ENCODE data around the gene PLIN1. TPM values are rescaled to one million over a fixed set of nuclear protein-coding genes. Genes with fewer than 3 reads are reported as not detected.

Gene PLIN1
- total and polyA plus RNA-seq, 10 donors = 0.61 to 1.8 (median 0.96) TPM

DNA sequence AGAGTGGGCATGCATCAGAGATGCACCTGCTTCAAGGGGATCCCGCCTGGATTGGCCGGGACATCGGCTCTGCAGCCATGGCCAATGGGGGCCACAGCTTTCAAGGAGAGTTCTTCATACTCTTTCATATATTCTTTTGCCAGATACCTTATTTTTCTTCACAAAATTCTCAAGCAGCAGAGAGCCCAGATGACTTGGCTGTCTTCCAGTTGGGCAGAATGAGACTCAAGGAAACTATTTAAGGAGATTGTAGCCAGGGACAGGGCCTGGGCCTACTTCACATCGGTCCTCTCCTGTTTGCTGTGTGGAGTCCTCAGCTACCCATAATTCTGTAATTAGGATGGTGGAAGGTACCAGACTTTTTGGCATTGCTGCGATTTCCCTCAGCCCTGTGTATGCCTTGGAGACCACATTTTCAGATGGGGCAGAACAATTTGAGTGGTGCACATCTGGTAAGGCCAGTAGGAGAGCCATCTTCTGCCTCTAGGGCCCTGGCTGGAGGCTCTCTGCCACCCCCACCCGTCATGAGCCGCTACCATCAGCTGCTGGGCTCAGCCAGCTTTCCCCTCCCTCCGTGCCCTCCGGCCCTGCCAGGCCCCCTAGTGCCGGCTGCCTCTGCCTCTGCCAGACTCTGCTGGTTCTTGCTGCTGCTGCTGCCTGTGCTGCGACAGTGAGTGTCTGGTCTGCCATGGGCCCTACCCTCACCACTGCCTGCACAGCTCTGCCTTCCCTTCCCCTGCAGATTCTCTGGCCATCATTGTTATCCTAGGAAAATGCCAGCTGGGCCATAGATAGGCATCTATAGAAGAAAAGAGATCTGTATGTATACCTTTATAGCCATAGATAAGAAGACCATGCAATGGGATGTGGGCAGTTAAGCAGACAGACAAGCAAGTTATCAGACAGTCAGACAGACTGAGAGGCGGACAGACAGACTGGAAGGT, 6.7 kb downstream of the PLIN1 start:
- TF ChIP-seq POLR2A (IDR thresholded peaks at IDR 0.05) (no peak), POLR2AphosphoS5 (IDR thresholded peaks at IDR 0.05) (no peak), CTCF (IDR thresholded peaks at IDR 0.05 in 8 of 11, conservative IDR thresholded peaks at IDR 0.05 in 3 of 11) (no peak)
- Histone ChIP-seq H3K4me3 (no peak overlapping the region), H3K9me3 (no peaks in the 10 kb centered on the region), H3K27me3 (replicated peaks in 1 of 7) (no peaks in the 10 kb centered on the region), H3K36me3 (no peaks in the 10 kb centered on the region), H3K4me1 (no peaks in the 10 kb centered on the region), H3K27ac (no peak overlapping the region)
- 86 to 97% (median 92%) methylated on average over 11 to 12 of the region's 12 CpGs for WGBS, 5 donors
- intact Hi-C loops (cut with DNase I; ENCODE audit: low total_unique reads) = no loop called here
- no peak for DNase-seq

DNA sequence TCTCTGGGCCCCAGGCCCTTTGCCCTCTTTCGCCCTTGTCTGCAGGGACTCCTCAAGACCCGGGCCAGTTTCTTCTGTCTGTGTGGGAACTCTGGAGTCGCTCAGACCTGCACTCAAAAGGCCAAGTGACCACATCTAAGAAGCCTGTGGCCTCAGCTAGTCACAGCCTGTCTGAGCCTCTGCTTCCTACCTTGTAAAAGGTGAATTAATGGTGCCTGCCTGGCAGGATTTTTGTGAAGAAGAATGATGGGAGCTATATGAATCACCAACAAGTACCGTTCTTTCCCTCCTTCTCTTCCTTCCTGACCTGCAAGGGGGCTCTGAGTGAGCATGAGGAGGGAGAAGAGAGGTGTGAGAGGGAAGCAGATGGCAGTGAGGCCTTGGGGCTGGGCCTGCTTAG, 7.5 kb downstream of the PLIN1 start:
- DNase-seq = no peak
- Histone ChIP-seq H3K36me3 (no peaks in the 10 kb centered on the region), H3K9me3 (no peaks in the 10 kb centered on the region)

GRCh38 chr15:89670971-89671560, 8.1 kb downstream of the PLIN1 start:
- Histone ChIP-seq H3K27ac (no peak overlapping the region), H3K9me3 (no peaks in the 10 kb centered on the region), H3K27me3 (replicated peaks in 1 of 7) (peaks cover 0 to 10% (median 1%) of the 10 kb centered on the region in 7 donors), H3K4me1 (peaks cover 0 to 2% (median under 1%) of the 10 kb centered on the region in 6 donors), H3K4me3 (no peak overlapping the region), H3K36me3 (no peaks in the 10 kb centered on the region)
- intact Hi-C loops (cut with DNase I; ENCODE audit: low total_unique reads) = no loop called here
- TF ChIP-seq CTCF (IDR thresholded peaks at IDR 0.05 in 8 of 11, conservative IDR thresholded peaks at IDR 0.05 in 3 of 11) (no peak), POLR2A (IDR thresholded peaks at IDR 0.05) (no peak), POLR2AphosphoS5 (IDR thresholded peaks at IDR 0.05) (no peak)
- DNase-seq = no peak
- 80 to 94% (median 88%) methylated on average over 10 to 12 of the region's 12 CpGs for WGBS, 5 donors

More for the DNA sequence above, 7.5 kb downstream of the PLIN1 start:
- H3K4me1 ChIP-seq = no peaks in the 10 kb centered on the region
- intact Hi-C loops (cut with DNase I; ENCODE audit: low total_unique reads) = no loop called here
- no peak overlapping the region for H3K4me3 ChIP-seq
- TF ChIP-seq CTCF (IDR thresholded peaks at IDR 0.05 in 8 of 11, conservative IDR thresholded peaks at IDR 0.05 in 3 of 11) = no peak
- TF ChIP-seq POLR2AphosphoS5 (IDR thresholded peaks at IDR 0.05) = no peak
- TF ChIP-seq POLR2A (IDR thresholded peaks at IDR 0.05) = no peak
- no peak overlapping the region for H3K27ac ChIP-seq
- peaks cover 0 to 3% (median 0%) of the 10 kb centered on the region in 7 donors for H3K27me3 ChIP-seq (replicated peaks in 1 of 7)
- 42 to 63% (median 49%) methylated on average over 3 to 4 of the region's 4 CpGs for WGBS, 5 donors

- H3K4me3 ChIP-seq = no peak overlapping the region
- TF ChIP-seq POLR2AphosphoS5 (IDR thresholded peaks at IDR 0.05) (no peak), POLR2A (IDR thresholded peaks at IDR 0.05) (no peak), CTCF (IDR thresholded peaks at IDR 0.05 in 8 of 11, conservative IDR thresholded peaks at IDR 0.05 in 3 of 11) (no peak)
- intact Hi-C loops (cut with DNase I; ENCODE audit: low total_unique reads) = no loop called here
- H3K36me3 ChIP-seq = no peaks in the 10 kb centered on the region
- no peaks in the 10 kb centered on the region for H3K9me3 ChIP-seq
- WGBS, 5 donors = 88 to 94% (median 93%) methylated on average over 11 to 15 of the region's 15 CpGs
- no peak overlapping the region for H3K27ac ChIP-seq
- peaks cover 0 to 12% (median 9%) of the 10 kb centered on the region in 6 donors for H3K4me1 ChIP-seq
- H3K27me3 ChIP-seq (replicated peaks in 1 of 7) = peaks cover 0 to 21% (median 5%) of the 10 kb centered on the region in 7 donors
- no peak for DNase-seq
These were observed 9.2 kb downstream of the PLIN1 start for GRCh38 chr15:89669941-89670340.
